WI38 (cell line): ENCODE data around the gene SPARCL1.
A peak's percentile ranks its signal among the peaks of the same experiment; 100 is the strongest.
"Not testable (repeated sequence)": the region's sequence is repeated elsewhere in the genome, so short reads cannot be mapped to it uniquely, and the experiment has no call there.

ENCODE experiments used
- H3K4me3 ChIP-seq: 2 replicates; pipeline ENCODE4 v1.5.1; 2011; ENCODE audit warnings: low read depth, mild to moderate bottlenecking, control low read depth, low read length
- TF ChIP-seq, protein P1 (sequence below): IDR thresholded peaks from 2 replicates; pipeline ENCODE4 v1.5.1; 2012; ENCODE audit warnings: low read depth, mild to moderate bottlenecking, control low read depth, low read length

The SPARCL1 gene

DNA sequence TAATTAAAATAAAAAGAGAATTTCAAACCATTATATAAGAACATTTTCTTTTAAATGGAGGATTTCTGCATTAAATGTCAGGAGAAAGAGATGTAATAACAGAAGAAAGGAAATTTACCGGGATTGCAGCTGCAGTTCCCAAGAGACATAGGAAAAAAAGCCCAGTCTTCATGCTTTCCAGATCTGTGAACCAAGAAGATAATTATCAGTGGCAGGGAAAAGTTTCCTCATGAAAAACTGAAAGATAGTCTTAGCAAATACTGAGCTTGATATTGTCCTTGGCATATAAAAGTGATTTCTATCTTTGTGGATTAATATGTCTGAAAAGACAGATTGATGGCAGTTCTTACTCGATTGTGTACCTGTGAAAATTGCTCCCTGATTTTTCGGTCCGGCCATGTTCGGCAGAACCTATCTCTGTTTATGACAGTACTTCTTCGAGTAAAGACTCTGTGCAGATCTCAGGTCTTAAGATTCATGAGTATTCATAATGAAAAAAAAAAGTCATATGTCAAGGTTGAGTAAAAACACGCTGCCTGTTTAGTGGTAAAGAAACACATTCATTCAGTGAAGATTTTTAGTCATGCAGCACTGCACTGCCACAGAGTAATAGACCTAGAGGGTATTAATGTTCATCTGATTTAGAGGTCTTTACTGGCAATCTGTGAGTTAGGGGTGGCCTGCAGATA lies 29.6 kb downstream of the SPARCL1 start:
- no peak overlapping the region for H3K4me3 ChIP-seq
- TF ChIP-seq, protein P1, sequence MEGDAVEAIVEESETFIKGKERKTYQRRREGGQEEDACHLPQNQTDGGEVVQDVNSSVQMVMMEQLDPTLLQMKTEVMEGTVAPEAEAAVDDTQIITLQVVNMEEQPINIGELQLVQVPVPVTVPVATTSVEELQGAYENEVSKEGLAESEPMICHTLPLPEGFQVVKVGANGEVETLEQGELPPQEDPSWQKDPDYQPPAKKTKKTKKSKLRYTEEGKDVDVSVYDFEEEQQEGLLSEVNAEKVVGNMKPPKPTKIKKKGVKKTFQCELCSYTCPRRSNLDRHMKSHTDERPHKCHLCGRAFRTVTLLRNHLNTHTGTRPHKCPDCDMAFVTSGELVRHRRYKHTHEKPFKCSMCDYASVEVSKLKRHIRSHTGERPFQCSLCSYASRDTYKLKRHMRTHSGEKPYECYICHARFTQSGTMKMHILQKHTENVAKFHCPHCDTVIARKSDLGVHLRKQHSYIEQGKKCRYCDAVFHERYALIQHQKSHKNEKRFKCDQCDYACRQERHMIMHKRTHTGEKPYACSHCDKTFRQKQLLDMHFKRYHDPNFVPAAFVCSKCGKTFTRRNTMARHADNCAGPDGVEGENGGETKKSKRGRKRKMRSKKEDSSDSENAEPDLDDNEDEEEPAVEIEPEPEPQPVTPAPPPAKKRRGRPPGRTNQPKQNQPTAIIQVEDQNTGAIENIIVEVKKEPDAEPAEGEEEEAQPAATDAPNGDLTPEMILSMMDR, result no peak

DNA sequence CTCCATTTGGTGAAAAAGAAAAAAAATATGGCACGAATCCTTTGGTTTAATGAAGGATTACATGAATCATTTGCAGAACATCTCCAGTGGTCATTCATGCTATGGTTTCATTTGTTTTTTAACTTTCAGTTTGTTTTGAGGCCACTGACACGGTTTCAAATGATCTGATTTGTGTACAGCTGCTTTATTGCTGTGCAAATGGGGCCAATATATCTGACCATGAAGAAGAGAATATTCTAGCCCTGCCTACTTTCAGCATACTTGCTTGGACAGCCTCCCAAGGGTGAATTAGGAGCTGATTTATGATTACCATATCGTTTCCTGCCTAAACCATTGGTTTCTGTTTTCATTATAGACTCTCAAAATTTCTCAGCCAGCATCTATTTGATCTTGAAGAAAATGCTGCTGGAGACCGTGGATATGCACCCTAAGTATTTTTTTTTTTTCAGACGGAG lies 30.7 kb downstream of the SPARCL1 start:
- peak overlapping the region; percentile 45 for H3K4me3 ChIP-seq
- TF ChIP-seq, protein P1, result no peak

DNA sequence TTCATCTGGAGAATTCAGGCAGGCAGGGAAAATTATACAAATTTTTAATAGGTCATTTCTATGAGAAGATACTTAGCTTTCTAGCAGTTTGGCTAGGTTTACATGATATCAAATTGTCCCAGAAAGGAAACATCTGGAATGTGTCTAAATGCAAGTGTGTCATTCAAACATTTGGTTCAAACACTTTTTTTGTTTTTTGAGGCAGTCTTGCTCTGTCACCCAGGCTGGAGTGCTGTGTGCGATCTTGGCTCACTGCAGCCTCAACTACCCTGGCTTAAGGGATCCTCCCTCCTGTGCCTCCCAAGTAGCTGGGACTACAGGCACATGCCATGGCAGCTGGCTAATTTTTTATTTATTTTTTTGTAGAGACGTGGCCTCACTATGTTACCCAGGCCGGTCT lies 31.6 kb downstream of the SPARCL1 start:
- no peak overlapping the region for H3K4me3 ChIP-seq
- TF ChIP-seq, protein P1, result no peak

DNA sequence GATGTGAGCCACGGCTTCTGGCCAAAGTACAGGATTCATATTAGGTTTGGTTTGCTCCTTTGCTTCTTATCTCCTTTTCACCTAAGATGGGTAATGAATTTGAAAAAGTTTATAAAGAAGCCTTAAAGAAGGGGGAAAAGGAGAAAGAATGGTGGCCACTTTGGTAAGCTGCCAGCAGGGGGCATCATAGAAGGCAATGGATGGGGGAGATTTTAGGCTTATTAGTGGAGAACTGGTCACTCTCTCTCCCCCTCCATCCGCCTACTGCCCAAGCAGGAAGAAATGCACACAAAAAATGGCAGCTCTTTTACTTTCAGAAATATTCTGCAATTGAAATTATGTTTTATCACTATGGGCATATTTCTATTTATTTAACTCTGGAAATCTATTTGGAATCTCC lies 32.0 kb downstream of the SPARCL1 start:
- TF ChIP-seq, protein P1, result peak; percentile 21; the same call in 1 of the 2 replicates
- no peak overlapping the region for H3K4me3 ChIP-seq

DNA sequence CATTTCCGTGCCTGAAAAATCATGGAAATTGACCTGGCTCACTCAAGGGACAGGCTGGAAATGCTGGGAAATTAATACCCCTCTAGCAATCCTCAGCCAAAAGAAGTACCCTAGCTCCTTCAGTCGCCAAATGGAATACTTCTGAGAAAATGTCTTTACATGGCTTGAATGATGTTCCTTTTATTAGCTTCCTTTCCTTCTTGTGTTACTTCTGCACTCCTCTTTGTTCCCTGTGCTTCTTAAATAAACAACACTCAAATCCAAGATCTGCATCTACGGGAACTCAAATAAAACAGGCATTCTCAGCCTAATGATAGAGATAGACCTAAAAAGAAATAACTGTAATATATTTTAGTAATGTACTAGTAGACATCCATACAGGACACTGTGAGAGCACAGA lies 36.1 kb downstream of the SPARCL1 start:
- TF ChIP-seq, protein P1, result no peak

DNA sequence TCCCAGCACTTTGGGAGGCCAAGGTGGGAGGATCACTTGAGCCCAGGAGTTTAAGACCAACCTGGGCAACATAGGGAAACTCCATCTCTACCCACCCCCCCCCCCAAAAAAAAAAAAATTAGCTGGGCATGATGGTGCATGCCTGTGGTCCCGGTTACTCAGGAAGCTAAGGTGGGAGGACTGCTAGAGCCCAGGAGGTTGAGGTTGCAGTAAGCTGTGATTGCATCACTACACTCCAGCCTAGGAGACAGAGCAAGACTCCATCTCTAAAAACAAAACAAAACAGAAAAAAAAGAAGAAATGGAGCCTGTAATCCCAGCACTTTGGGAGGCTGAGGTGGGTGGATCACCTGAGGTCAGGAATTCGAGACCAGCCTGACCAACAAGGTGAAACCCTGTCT lies 37.3 kb downstream of the SPARCL1 start:
- H3K4me3 ChIP-seq, result not testable (repeated sequence)

More for the DNA sequence above, 36.1 kb downstream of the SPARCL1 start:
- no peak overlapping the region for H3K4me3 ChIP-seq

DNA sequence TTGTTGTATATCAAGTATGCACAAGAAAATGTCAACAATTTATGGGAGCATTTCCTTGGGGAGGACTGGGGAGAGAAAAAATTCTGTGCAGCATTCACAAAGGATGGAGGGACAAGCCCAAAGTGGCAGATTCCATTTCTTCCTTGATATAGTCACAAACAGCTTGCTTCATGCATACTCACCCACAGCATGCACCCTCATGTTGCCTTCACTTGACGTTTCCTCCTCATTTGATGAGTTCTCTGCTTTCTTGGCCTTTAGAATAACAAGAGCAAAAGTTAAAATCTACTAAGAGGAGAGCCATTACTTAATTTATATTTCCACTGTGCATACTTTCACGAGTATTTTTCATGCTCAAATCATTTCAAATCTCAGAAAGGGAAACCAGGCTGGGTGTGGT lies 37.7 kb downstream of the SPARCL1 start:
- H3K4me3 ChIP-seq, result no peak overlapping the region
- TF ChIP-seq, protein P1, result no peak
